GM12878 (cell line): ENCODE results near the gene HTR7. TPM values are rescaled to one million over a fixed set of nuclear protein-coding genes. Genes with fewer than 3 reads are reported as not detected.

Experiments used
- polyA plus RNA-seq, 11 experiments: library from polyadenylated mRNA; depleted of rRNA in 4 of 11; unstranded in 6 of 11; stranded (reverse) in 5 of 11; fragments of >200 nt; fragmentation: Nextera tagmentation in 4 of 11; fragmentation: Illumina TruSeq in 1 of 11; extraction: Ambion mirVana in 4 of 11; extraction: Trizol in 1 of 11; gene quantifications; 1 replicate in 1 of 11; 2 replicates in 10 of 11; pipeline versions ENCODE4 v1.2.1 to v1.2.3, GENCODE V29; 2011 to 2016; ENCODE audit warnings: inconsistent platforms in 2 of 11, missing spikeins in 2 of 11, low read depth in 1 of 11
- small RNA-seq: library from RNA; depleted of rRNA; stranded (forward); fragments of <200 nt; gene quantifications from one replicate; pipeline ENCODE3, GENCODE V24; 2014
- total RNA-seq, 4 experiments: library from RNA; depleted of rRNA in 3 of 4; stranded (reverse); fragments of >200 nt in 3 of 4; fragmentation: Illumina TruSeq in 1 of 4; extraction: Trizol in 1 of 4; gene quantifications; 2 replicates each; pipeline versions ENCODE4 v1.2.1 to v1.2.3, GENCODE V29; 2013 to 2021

Gene HTR7
- total and polyA plus RNA-seq, 10 of the 15 experiments (the other 5 are each of a cell fraction or from before 2014, with no cell fraction given): 0.01 to 1.3 (median 0.06) TPM; not detected in 4

Small RNAs within 50 kb of the gene (small RNA-seq; reads per million reads assigned to genes)
- gene RF00019: not detected

Other genes starting within 250 kb of the HTR7 start
- 70.7 and 78.9 TPM in 2 replicates for gene RPP30, start 13.9 kb upstream of the HTR7 start, total RNA-seq (2014; rRNA removed)
- 71.1 and 71.2 TPM in 2 replicates for gene RPP30, start 13.9 kb upstream of the HTR7 start, total RNA-seq (2014; rRNA removed; fragmentation: Illumina TruSeq; extraction: Trizol)
- gene RPP30, start 13.9 kb upstream of the HTR7 start, total RNA-seq (2021): 48.0 and 51.4 TPM in 2 replicates
- gene RPP30, start 13.9 kb upstream of the HTR7 start, polyA plus RNA-seq (2011; rRNA removed): 62.2 and 81.9 TPM in 2 replicates
- 73.9 and 85.6 TPM in 2 replicates for gene RPP30, start 13.9 kb upstream of the HTR7 start, polyA plus RNA-seq (2014; fragmentation: Illumina TruSeq; extraction: Trizol)
- gene RPP30, start 13.9 kb upstream of the HTR7 start, polyA plus RNA-seq (2014; fragmentation: Nextera tagmentation; extraction: Ambion mirVana): 100 to 1,000 TPM; 178 to 208 TPM
- gene RPP30, start 13.9 kb upstream of the HTR7 start, polyA plus RNA-seq (2014; rRNA removed): 56.5 and 65.4 TPM in 2 replicates
- 100 to 1,000 TPM; 127 to 129 TPM for gene RPP30, start 13.9 kb upstream of the HTR7 start, polyA plus RNA-seq (2016; fragmentation: Nextera tagmentation; extraction: Ambion mirVana)
- not detected in 2 replicates for gene ANKRD1, start 63.0 kb upstream of the HTR7 start, total RNA-seq (2014; rRNA removed)
- gene ANKRD1, start 63.0 kb upstream of the HTR7 start, total RNA-seq (2014; rRNA removed; fragmentation: Illumina TruSeq; extraction: Trizol): not detected in 2 replicates
- not detected in 2 replicates for gene ANKRD1, start 63.0 kb upstream of the HTR7 start, total RNA-seq (2021)
- gene ANKRD1, start 63.0 kb upstream of the HTR7 start, polyA plus RNA-seq (2011; rRNA removed): not detected in 2 replicates
- 0.11 TPM in 1 of 2 replicates, not detected in the other for gene ANKRD1, start 63.0 kb upstream of the HTR7 start, polyA plus RNA-seq (2014; fragmentation: Illumina TruSeq; extraction: Trizol)
- not detected for gene ANKRD1, start 63.0 kb upstream of the HTR7 start, polyA plus RNA-seq (2014; fragmentation: Nextera tagmentation; extraction: Ambion mirVana)
- not detected in 2 replicates for gene ANKRD1, start 63.0 kb upstream of the HTR7 start, polyA plus RNA-seq (2014; rRNA removed)
- gene ANKRD1, start 63.0 kb upstream of the HTR7 start, polyA plus RNA-seq (2016; fragmentation: Nextera tagmentation; extraction: Ambion mirVana): not detected